GM13977 (cell line): ENCODE measurements around the gene PATE1.

Experiments used
- DNase-seq: peaks from one replicate; pipeline ENCODE4 v3.0.0; 2012; ENCODE audit warnings: low spot score
- in situ Hi-C: fragments of 300-500 bp; cut with MboI; formaldehyde crosslinking; loops from one replicate; pipeline ENCODE4 v1.12.0; 2022; ENCODE audit warnings: low sequenced_read_pairs, low pct_unique_long_range_greater_than_20kb, mixed read lengths, inconsistent platforms; ENCODE audit not compliant: unreplicated experiment
- TF ChIP-seq, protein P1 (sequence below): IDR thresholded peaks from 2 replicates; pipeline ENCODE4 v1.5.1; 2012; ENCODE audit warnings: mild to moderate bottlenecking, control low read depth; ENCODE audit not compliant: insufficient read depth; ENCODE audit errors: extremely low read depth, missing control alignments

Gene PATE1

DNA sequence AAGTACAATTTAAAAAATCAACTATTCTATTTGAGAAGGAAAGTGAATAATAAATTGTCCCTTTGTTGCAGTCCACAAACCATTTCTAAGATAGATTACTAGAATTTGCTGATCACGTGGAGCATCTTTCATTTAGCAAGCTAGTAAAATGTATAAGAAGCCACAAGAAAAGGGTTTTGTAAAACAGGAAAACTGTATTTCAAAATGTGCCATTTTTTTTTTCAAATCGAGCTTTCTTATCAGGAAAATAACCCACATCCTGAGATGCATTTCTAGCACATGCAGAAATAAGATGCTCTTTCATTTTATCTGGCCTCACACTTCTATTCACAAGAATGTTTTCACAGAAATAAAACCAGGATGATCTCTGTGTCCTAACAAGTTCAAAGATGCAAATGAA, 38.6 kb downstream of the PATE1 start:
- TF ChIP-seq, protein P1, sequence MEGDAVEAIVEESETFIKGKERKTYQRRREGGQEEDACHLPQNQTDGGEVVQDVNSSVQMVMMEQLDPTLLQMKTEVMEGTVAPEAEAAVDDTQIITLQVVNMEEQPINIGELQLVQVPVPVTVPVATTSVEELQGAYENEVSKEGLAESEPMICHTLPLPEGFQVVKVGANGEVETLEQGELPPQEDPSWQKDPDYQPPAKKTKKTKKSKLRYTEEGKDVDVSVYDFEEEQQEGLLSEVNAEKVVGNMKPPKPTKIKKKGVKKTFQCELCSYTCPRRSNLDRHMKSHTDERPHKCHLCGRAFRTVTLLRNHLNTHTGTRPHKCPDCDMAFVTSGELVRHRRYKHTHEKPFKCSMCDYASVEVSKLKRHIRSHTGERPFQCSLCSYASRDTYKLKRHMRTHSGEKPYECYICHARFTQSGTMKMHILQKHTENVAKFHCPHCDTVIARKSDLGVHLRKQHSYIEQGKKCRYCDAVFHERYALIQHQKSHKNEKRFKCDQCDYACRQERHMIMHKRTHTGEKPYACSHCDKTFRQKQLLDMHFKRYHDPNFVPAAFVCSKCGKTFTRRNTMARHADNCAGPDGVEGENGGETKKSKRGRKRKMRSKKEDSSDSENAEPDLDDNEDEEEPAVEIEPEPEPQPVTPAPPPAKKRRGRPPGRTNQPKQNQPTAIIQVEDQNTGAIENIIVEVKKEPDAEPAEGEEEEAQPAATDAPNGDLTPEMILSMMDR, result no peak
- in situ Hi-C loops, result no loop called here
- DNase-seq, result no peak

DNA sequence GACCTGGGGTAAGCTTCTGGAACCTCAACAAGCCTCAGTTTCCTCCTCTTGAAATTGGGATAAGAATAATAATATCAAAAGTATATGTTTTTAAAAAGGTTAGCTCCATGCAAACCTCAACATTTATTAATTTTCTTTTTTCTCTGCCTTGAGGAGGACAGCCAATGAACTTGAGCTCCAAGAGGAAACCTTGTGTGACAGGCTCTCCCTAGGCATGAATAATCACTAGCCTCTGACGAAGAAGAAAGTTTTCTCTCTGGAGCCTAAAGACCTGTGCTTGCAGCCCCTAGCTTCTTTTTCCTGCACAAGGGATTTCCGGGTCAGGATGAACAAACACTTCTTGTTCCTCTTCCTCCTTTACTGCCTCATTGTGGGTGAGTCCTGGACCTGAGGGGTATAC, 41.7 kb downstream of the PATE1 start, which contains the start of gene PATE3:
TSS of gene PATE3 (plus strand) at position 301 of the 400 bp plus-strand sequence. CDS start at position 326, 25 bp downstream.
- in situ Hi-C loops, result no loop called here
- no peak for DNase-seq
- TF ChIP-seq, protein P1, result no peak

DNA sequence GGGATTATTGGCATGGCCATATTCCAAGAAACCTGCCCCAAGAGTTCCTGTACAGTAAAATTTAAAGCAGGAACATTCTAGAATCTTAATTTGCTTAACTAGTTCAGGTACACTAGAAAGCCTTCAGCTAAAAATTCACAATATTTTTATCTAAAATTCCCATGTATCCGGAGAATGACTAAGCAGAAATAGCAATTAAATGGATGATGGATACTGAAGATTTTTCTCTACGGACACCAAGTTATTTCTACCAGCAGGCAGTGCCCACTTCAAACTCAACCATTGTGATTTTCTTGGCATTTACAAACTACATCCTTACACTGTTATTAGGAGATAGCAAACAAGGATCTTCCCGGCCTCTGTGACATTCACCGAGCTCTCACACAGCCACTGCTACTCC, 44.7 kb downstream of the PATE1 start:
- no peak for DNase-seq
- in situ Hi-C loops, result no loop called here
- TF ChIP-seq, protein P1, result no peak

DNA sequence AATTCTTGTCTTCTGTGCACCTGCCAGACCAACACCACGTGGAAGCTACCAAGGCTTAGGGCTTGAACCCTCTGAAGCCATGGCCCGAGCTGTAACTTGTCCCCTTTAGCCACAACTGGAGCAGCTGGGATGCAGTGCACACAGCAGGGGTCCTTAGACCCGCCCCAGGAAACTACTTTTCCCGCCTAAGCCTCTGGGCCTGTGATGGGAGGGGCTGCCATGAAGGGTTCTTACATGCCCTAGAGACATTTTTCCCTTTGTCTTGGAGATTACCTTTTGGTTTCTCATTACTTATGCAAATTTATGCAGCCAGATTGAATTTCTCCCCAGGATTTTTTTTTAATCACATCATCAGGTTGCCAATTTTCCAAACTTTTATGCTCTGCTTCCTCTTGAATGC, 51.6 kb downstream of the PATE1 start:
- no peak for DNase-seq
- in situ Hi-C loops, result no loop called here
- TF ChIP-seq, protein P1, result no peak
